ENCODE data around the gene NPM3.

GRCh38 chr10:101774589-101775272 is 8.5 kb downstream of the NPM3 start:
- TF ChIP-seq CTCF (IDR thresholded peaks at IDR 0.05) (no peak), POLR2A (IDR thresholded peaks at IDR 0.05) (no peak)
